ENCODE measurements around the gene PSAP. TPM values are rescaled to one million over a fixed set of nuclear protein-coding genes. Genes with fewer than 3 reads are reported as not detected.

The PSAP gene
- total RNA-seq, 6 experiments from 2014 or later = 520 to 743 (median 570) TPM

DNA sequence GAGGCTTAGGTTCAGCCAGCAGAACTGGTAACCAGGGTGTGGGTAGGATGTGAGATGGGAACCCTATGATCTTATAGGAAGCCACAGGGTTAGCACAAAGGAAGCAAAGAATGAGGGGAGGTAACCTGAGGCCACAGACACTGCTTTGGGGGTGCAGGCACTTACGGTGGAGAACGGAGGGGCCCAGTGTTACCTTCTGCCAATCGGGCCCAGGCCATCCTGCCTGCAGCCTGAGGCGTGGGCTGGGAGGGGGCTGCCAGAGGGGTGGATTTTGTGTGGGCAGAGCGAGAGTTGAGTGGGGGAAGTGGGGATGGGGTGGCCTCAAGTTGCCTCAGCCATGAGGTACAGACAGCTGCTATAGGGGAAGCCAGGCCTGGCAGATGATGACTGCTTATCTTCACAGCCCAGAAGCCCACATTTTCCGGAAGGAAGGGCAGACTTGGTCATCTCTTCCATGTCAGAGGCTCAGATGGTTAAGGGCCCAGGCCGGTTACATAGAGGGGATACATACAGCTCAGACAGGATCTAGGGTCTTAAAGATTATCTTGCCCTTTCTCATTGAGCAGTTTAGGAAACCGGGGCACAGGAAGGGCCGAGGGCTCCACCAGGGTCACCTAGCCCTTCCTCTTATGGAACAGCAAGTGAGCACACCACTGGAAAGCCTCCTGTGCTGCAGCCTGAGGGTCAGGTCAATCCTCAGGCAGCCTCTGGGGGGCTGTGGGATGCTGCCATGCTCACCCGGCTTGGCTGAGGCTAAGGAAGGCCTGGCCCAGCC is 53.3 kb downstream of the PSAP start:
- H3K27me3 ChIP-seq = no peaks in the 10 kb centered on the region
- TF ChIP-seq, protein P1, sequence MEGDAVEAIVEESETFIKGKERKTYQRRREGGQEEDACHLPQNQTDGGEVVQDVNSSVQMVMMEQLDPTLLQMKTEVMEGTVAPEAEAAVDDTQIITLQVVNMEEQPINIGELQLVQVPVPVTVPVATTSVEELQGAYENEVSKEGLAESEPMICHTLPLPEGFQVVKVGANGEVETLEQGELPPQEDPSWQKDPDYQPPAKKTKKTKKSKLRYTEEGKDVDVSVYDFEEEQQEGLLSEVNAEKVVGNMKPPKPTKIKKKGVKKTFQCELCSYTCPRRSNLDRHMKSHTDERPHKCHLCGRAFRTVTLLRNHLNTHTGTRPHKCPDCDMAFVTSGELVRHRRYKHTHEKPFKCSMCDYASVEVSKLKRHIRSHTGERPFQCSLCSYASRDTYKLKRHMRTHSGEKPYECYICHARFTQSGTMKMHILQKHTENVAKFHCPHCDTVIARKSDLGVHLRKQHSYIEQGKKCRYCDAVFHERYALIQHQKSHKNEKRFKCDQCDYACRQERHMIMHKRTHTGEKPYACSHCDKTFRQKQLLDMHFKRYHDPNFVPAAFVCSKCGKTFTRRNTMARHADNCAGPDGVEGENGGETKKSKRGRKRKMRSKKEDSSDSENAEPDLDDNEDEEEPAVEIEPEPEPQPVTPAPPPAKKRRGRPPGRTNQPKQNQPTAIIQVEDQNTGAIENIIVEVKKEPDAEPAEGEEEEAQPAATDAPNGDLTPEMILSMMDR (IDR thresholded peaks at IDR 0.05) = no peak
- TF ChIP-seq POLR2A (IDR thresholded peaks at IDR 0.05) = no peak
- intact Hi-C loops (cut with DNase I) = no loop called here
- H3K36me3 ChIP-seq = no peaks in the 10 kb centered on the region
- WGBS (ENCODE audit: insufficient coverage, low coverage, low lambda C conversion rate, missing lambda C conversion rate) = no CpG with 5 or more reads among the region's 10 CpGs
- ATAC-seq (peak; percentile 57 to 75 (median 66)), DNase-seq (peak in 1 of 3 donors; percentile 50)
- H3K4me1 ChIP-seq = peaks cover 0 to 5% (median 0%) of the 10 kb centered on the region in 4 donors
- no peaks in the 10 kb centered on the region for H3K9me3 ChIP-seq
- H3K27ac ChIP-seq = no peak overlapping the region
- no peak overlapping the region for H3K4me3 ChIP-seq

DNA sequence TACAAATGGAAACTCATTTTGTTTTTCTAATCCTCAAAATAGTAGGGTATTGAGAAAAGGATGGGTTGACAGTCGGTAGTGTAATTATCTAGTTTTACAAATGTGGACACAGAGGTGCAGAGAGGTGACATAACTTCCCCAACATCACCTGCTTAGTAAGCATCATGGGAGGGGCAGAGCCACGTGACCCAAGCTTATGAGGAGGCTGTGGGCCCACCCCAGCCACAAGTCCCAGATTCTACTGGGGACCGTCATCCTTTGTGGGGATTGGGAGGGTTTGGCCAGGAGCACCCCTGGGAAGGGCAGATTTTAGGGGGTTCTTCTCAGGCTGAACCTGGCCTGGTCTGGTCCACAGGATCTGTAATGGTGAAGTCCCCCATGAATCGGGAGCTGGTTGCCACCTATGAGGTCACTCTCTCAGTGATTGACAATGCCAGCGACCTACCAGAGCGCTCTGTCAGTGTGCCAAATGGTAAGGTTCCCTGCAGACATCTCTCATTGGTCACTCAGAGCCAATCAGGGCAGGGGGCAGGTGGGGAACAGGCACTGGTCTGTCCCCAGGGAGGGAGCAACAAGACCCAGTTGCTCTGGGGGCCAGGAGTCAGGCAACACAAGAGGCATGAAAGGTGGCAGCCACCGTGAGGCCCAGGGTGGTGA is 54.2 kb downstream of the PSAP start:
- TF ChIP-seq, protein P1 (IDR thresholded peaks at IDR 0.05) = no peak
- no peak for TF ChIP-seq POLR2A (IDR thresholded peaks at IDR 0.05)
- no peaks in the 10 kb centered on the region for H3K36me3 ChIP-seq
- H3K27me3 ChIP-seq = no peaks in the 10 kb centered on the region
- DNase-seq (no peak), ATAC-seq (no peak)
- H3K27ac ChIP-seq = no peak overlapping the region
- H3K4me3 ChIP-seq = no peak overlapping the region
- no peaks in the 10 kb centered on the region for H3K9me3 ChIP-seq
- intact Hi-C loops (cut with DNase I) = no loop called here
- WGBS (ENCODE audit: insufficient coverage, low coverage, low lambda C conversion rate, missing lambda C conversion rate) = 67% methylated on average over 3 of the region's 7 CpGs
- peaks cover 0 to 5% (median 0%) of the 10 kb centered on the region in 4 donors for H3K4me1 ChIP-seq

DNA sequence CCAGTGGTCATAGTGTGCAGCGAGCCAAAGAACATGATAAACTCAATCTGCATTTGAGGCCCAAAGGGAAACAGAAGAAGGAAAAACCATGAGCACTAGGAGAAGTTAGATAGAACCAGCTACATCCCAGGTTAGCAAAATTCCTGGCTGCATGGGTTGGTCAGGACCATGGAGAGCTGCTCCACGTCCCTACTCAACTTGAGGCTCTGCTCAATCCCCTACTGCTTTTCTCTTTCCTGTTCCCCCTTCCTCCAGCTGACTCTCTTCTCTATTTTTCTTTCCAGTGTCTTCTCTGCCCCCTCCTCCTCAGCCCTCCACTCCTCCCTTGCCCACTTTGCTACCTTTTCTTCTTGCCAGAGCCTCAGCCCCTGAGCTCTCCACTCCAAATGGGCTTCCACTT is 55.8 kb downstream of the PSAP start:
- H3K27me3 ChIP-seq = no peaks in the 10 kb centered on the region
- no peak for DNase-seq
- H3K27ac ChIP-seq = no peak overlapping the region
- no peaks in the 10 kb centered on the region for H3K36me3 ChIP-seq
- no peak overlapping the region for H3K4me3 ChIP-seq
- WGBS (ENCODE audit: insufficient coverage, low coverage, low lambda C conversion rate, missing lambda C conversion rate) = 34% methylated on average over 2 of the region's 2 CpGs
- peaks cover 0 to 5% (median 0%) of the 10 kb centered on the region in 4 donors for H3K4me1 ChIP-seq
- TF ChIP-seq, protein P1 (IDR thresholded peaks at IDR 0.05) = no peak
- TF ChIP-seq POLR2A (IDR thresholded peaks at IDR 0.05) = no peak
- peak in 1 of 4 donors; percentile 32 for ATAC-seq
- no peaks in the 10 kb centered on the region for H3K9me3 ChIP-seq
- intact Hi-C loops (cut with DNase I) = no loop called here

DNA sequence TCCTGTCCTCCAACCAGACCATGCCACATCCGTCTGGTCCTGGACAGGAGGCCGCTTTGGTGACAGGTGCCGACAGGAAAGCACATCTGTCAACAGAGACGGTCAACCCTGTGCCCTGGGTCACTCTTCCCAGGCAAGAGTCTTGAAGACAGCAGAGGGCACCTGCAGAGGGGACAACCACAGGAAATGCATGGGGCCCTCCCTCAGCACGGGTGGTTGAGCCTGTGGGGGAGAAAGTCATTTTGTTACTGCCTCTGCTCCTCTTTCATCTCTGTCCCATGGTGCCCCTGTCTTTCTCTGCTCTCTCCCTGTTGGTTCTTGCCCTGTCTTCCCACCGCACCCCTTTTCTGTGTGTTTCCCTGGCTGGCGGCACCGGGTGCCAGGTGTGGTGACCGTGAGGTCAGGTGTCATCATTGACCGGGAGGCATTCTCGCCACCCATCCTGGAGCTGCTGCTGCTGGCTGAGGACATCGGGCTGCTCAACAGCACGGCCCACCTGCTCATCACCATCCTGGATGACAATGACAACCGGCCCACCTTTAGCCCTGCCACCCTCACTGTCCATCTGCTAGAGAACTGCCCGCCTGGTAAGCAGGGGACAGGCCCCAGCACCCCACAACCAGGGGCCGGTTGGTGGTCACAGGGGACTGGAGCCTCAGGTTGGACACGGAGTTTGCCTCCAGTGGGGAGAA is 60.2 kb downstream of the PSAP start:
- intact Hi-C loops (cut with DNase I) = no loop called here
- Histone ChIP-seq H3K36me3 (no peaks in the 10 kb centered on the region), H3K9me3 (no peaks in the 10 kb centered on the region), H3K27ac (no peak overlapping the region), H3K4me1 (no peaks in the 10 kb centered on the region), H3K27me3 (no peaks in the 10 kb centered on the region), H3K4me3 (no peak overlapping the region)
- 71% methylated on average over 6 of the region's 17 CpGs for WGBS (ENCODE audit: insufficient coverage, low coverage, low lambda C conversion rate, missing lambda C conversion rate)
- DNase-seq (no peak), ATAC-seq (no peak)
- no peak for TF ChIP-seq POLR2A (IDR thresholded peaks at IDR 0.05)
- TF ChIP-seq, protein P1 (IDR thresholded peaks at IDR 0.05) = no peak

All from right lobe of liver (tissue), 6 donors.